SK-N-SH treated with all-trans-retinoic acid at 6 μM for 48 hours (cell line): ENCODE data around the gene LRRC9.

Experiments used
- CREB5 ChIP-seq: fragments of 250-450 bp; sonication (Bioruptor Pico); IDR thresholded peaks from 2 replicates; pipeline ENCODE4 v1.5.1; 2020; ENCODE audit warnings: low read depth, mild to moderate bottlenecking, moderate library complexity
- PATZ1 ChIP-seq: fragments of 250-450 bp; sonication (Bioruptor Pico); IDR thresholded peaks from 2 replicates; pipeline ENCODE4 v1.8.0; 2020; ENCODE audit warnings: mild to moderate bottlenecking, moderate library complexity, borderline replicate concordance
- RARB ChIP-seq: fragments of 250-450 bp; sonication (Bioruptor Pico); IDR thresholded peaks from 2 replicates; pipeline ENCODE4 v1.8.0; 2021; ENCODE audit warnings: mild to moderate bottlenecking, moderate library complexity
- SNAI2 ChIP-seq: fragments of 250-450 bp; sonication (Bioruptor Pico); IDR thresholded peaks from 2 replicates; pipeline ENCODE4 v1.5.0; 2020; ENCODE audit warnings: mild to moderate bottlenecking, moderate library complexity
- TCF4 ChIP-seq: fragments of 250-450 bp; sonication (Bioruptor Pico); IDR thresholded peaks from 2 replicates; pipeline ENCODE4 v1.8.0; 2021; ENCODE audit warnings: mild to moderate bottlenecking, moderate library complexity, borderline replicate concordance
- TSHZ2 ChIP-seq: fragments of 250-450 bp; sonication (Bioruptor Pico); IDR thresholded peaks from 2 replicates; pipeline ENCODE4 v1.5.0; 2020; ENCODE audit warnings: mild to moderate bottlenecking, moderate library complexity
- ZFP3 ChIP-seq: fragments of 250-450 bp; sonication (Bioruptor Pico); IDR thresholded peaks from 2 replicates; pipeline ENCODE4 v1.5.0; 2020; ENCODE audit warnings: mild to moderate bottlenecking, moderate library complexity
- ZNF565 ChIP-seq: fragments of 450-650 bp; formaldehyde crosslinking; conservative IDR thresholded peaks from 2 replicates; pipeline ENCODE4 v1.5.0; 2020; ENCODE audit warnings: low read depth, mild to moderate bottlenecking, moderate library complexity

GRCh38 chr14:59871166-59871495, 48.8 kb upstream of the LRRC9 start:
- no peak for TF ChIP-seq PATZ1 (CRISPR knock-in tag)
- no peak for TF ChIP-seq TCF4 (CRISPR knock-in tag)
- TF ChIP-seq SNAI2 (CRISPR knock-in tag), result no peak
- TF ChIP-seq RARB (CRISPR knock-in tag), result no peak
- TF ChIP-seq ZNF565 (CRISPR knock-in tag), result no peak
- TF ChIP-seq TSHZ2 (CRISPR knock-in tag), result no peak
- no peak for TF ChIP-seq CREB5 (CRISPR knock-in tag)
- TF ChIP-seq ZFP3 (CRISPR knock-in tag), result no peak
